Nasal cavity respiratory epithelium epithelial cell of viscerocranial mucosa (primary cell): ENCODE results near the gene MAU2. TPM values are rescaled to one million over a fixed set of nuclear protein-coding genes. Genes with fewer than 3 reads are reported as not detected.

Experiments
- total RNA-seq: library from RNA; depleted of rRNA; stranded (reverse); fragments of >200 nt; gene quantifications from 2 replicates; pipeline ENCODE4 v1.2.3, GENCODE V29; 2014

The MAU2 gene, protein sequence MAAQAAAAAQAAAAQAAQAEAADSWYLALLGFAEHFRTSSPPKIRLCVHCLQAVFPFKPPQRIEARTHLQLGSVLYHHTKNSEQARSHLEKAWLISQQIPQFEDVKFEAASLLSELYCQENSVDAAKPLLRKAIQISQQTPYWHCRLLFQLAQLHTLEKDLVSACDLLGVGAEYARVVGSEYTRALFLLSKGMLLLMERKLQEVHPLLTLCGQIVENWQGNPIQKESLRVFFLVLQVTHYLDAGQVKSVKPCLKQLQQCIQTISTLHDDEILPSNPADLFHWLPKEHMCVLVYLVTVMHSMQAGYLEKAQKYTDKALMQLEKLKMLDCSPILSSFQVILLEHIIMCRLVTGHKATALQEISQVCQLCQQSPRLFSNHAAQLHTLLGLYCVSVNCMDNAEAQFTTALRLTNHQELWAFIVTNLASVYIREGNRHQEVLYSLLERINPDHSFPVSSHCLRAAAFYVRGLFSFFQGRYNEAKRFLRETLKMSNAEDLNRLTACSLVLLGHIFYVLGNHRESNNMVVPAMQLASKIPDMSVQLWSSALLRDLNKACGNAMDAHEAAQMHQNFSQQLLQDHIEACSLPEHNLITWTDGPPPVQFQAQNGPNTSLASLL
- total RNA-seq = 15.7 and 33.1 TPM in 2 replicates

DNA sequence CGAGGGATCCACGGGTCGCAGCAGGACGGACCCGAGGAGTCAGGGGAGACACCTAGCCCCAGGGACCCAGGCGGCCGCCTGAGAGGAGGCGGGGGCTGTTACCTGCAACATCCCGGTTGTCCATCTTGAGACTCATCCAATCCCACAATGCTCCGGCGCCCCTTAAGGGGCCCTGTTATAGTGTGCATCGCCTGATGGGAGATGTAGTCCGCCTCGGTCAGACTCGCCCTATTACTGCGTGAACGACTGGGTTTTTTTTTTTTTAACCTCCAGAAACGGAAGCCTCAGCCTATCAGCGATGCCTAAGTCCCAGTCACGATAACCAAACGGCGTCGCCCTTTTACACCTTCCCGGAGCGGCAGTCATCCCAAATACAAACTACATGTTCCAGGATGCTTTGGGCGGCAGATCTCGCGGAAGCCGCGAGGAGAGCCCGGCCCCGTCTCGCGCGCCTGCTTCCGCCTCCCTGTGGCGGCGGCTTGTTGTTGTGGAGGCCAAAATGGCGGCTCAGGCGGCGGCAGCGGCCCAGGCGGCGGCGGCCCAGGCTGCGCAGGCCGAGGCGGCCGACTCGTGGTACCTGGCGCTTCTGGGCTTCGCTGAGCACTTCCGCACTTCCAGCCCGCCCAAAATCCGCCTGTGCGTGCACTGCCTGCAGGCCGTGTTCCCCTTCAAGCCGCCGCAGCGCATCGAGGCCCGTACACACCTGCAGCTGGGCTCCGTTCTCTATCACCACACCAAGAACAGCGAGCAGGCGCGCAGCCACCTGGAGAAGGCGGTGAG lies at the start of gene MAU2, which contains the start of gene SUGP1:
TSS of gene MAU2 (plus strand) at position 469 of the 780 bp plus-strand sequence. CDS start at position 500, 31 bp downstream.
TSS of gene SUGP1 (minus strand) at position 149 of the 780 bp plus-strand sequence. CDS start at position 136, 13 bp downstream.

DNA sequence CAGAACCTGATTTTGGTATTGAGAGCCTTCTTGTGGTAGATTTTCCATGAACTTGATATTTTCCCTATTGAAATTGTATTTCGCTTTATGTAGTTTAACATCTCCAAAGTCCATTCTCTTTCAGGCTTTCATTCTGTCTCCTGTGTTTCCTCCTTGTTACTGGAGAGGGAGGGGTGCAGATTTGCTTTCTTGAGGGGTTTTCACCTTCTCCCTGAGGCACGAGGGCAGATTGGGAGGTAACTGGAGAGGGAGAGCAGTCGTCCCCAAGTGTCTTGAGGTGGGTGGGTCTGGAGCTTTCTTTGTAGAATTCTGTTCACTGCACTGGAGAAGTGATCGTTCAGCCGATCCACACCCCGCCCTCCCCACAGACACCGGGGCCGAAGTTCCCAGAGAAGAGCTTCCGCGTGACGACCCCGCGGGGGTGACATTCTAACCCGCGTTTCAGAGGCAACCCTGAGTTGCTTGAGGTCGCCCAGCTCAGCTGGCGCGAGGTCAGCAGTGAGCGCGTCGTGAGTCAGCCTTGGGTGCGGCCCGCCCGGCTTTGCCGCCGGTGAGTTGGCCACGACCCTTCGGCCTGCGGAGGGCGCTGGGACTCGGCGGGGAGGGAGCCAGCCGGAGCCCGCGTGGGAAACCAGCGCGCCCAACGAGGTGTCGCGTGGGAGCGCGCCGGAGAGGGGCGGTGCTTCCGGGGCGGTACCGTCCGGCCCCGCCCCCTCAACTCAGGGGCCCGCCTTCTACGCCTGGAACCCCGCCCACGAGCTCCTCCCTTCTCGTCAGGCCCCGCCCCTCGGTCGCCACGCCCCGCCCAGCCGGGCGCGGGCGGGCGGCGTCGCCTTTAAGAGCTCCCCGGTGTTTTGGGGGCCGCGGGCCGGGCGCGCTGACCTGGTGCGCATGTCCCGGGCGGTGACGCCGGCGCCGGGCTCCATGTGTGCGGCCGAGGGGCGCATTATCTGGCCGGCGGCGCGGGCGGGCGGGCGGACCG lies 84.5 kb downstream of the MAU2 start, which contains the start of gene GATAD2A:
TSS of gene GATAD2A (plus strand) at position 797 of the 982 bp plus-strand sequence. CDS start 59,671 bp downstream, outside the sequence.

Other genes with a start within 250 kb of the MAU2 start
- 30.8 and 36.6 TPM in 2 replicates for gene TMEM161A, start 182.4 kb upstream of the MAU2 start, total RNA-seq
- gene MEF2B, start 150.6 kb upstream of the MAU2 start, total RNA-seq = 0.14 and 0.34 TPM in 2 replicates
- gene BORCS8, start 128.7 kb upstream of the MAU2 start, total RNA-seq = 9.0 and 10.6 TPM in 2 replicates
- 46.8 and 56.9 TPM in 2 replicates for gene RFXANK, start 128.6 kb upstream of the MAU2 start, total RNA-seq
- 16.6 and 34.9 TPM in 2 replicates for gene NR2C2AP, start 117.4 kb upstream of the MAU2 start, total RNA-seq
- gene NCAN, start 108.9 kb upstream of the MAU2 start, total RNA-seq = under 0.01 TPM in 1 of 2 replicates, not detected in the other
- not detected in 2 replicates for gene TM6SF2, start 47.5 kb upstream of the MAU2 start, total RNA-seq
- gene SUGP1, start 320 bp upstream of the MAU2 start, total RNA-seq = 17.1 and 24.5 TPM in 2 replicates
- 45.1 and 101 TPM in 2 replicates for gene GATAD2A, start 84.8 kb downstream of the MAU2 start, total RNA-seq
- gene TSSK6, start 194.7 kb downstream of the MAU2 start, total RNA-seq = 3.6 and 4.4 TPM in 2 replicates
- gene NDUFA13, start 195.4 kb downstream of the MAU2 start, total RNA-seq = 139 and 143 TPM in 2 replicates
- gene YJEFN3, start 208.1 kb downstream of the MAU2 start, total RNA-seq = 0.43 TPM in 1 of 2 replicates, not detected in the other
- under 0.01 and 0.21 TPM in 2 replicates for gene CILP2, start 217.4 kb downstream of the MAU2 start, total RNA-seq